SU-DHL-6 (cell line): ENCODE results near the gene GBA2.

Source experiments
- CTCF ChIP-seq: fragments of 200-600 bp; sonication (generic); IDR thresholded peaks from one replicate; pipeline ENCODE4 v1.5.1; 2017; ENCODE audit warnings: antibody characterized with exemption, mild to moderate bottlenecking, low read length, moderate library complexity; ENCODE audit not compliant: insufficient read depth, poor library complexity, severe bottlenecking
- EZH2phosphoT487 ChIP-seq: fragments of 200-600 bp; sonication (generic), shearing (Covaris generic); conservative IDR thresholded peaks from 2 replicates; pipeline ENCODE4 v1.6.1; 2018; ENCODE audit warnings: mild to moderate bottlenecking, antibody characterized with exemption, low read length, moderate library complexity, mixed read lengths

- no peak for TF ChIP-seq CTCF
- no peak for TF ChIP-seq EZH2phosphoT487
These were observed 21.4 kb downstream of the GBA2 start for GRCh38 chr9:35727676-35728040.
